AG04449 (cell line): ENCODE results near the gene BTRC.

Source experiments
- CTCF ChIA-PET: fragments of 350-600 bp; formaldehyde crosslinking; extraction: SDS; loops from one replicate; lab custom pipeline; 2021; ENCODE audit warnings: antibody characterized with exemption; lab: Yijun Ruan, JAX
- POLR2A ChIA-PET: fragments of 400-600, 350-600 bp; formaldehyde crosslinking; extraction: SDS; loops from one replicate; lab custom pipeline; 2020; ENCODE audit warnings: antibody characterized with exemption, inconsistent platforms; lab: Yijun Ruan, JAX
- DNase-seq: peaks from one replicate; pipeline ENCODE4 v3.0.0-alpha.2; 2010; ENCODE audit warnings: low read depth, low spot score
- H3K4me3 ChIP-seq: 2 replicates; pipeline ENCODE4 v1.5.1; 2011; ENCODE audit warnings: low read depth, mild to moderate bottlenecking, control low read depth, low read length
- TF ChIP-seq, protein P1 (sequence below): IDR thresholded peaks from one replicate; pipeline ENCODE4 v1.5.1; 2011; ENCODE audit warnings: mild to moderate bottlenecking, moderate library complexity, low read length, control low read depth, inconsistent platforms; ENCODE audit not compliant: insufficient read depth; ENCODE audit errors: missing control alignments

Gene BTRC

DNA sequence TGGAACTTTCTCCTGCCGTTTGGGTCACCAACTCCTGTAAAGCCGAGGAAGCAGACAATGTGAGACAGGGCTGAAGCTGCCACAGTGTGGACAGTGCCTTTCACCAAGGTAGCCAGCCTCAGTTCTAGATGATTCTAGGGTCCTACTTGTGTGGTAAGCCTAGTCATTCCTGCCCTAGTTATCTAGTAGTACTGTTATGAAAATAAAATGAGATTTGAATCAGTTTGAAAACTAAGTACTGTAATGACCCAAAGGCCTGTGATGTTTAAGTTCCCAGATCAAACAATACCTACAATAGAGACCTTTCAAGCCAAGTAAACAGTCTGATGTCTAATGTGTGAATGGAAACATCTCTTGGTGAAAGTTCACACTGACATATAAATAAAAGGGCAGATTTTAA lies 197.0 kb downstream of the BTRC start:
- no peak overlapping the region for H3K4me3 ChIP-seq
- ChIA-PET POLR2A (no interaction called here), CTCF (interaction anchor here (1.0 to 4.2 kb wide), 3 partner anchors 14 to 20 kb away, joined by 3 to 25 read pairs (median 4); no protein-coding TSS in a partner anchor)
- DNase-seq: no peak
- TF ChIP-seq, protein P1, sequence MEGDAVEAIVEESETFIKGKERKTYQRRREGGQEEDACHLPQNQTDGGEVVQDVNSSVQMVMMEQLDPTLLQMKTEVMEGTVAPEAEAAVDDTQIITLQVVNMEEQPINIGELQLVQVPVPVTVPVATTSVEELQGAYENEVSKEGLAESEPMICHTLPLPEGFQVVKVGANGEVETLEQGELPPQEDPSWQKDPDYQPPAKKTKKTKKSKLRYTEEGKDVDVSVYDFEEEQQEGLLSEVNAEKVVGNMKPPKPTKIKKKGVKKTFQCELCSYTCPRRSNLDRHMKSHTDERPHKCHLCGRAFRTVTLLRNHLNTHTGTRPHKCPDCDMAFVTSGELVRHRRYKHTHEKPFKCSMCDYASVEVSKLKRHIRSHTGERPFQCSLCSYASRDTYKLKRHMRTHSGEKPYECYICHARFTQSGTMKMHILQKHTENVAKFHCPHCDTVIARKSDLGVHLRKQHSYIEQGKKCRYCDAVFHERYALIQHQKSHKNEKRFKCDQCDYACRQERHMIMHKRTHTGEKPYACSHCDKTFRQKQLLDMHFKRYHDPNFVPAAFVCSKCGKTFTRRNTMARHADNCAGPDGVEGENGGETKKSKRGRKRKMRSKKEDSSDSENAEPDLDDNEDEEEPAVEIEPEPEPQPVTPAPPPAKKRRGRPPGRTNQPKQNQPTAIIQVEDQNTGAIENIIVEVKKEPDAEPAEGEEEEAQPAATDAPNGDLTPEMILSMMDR: no peak

DNA sequence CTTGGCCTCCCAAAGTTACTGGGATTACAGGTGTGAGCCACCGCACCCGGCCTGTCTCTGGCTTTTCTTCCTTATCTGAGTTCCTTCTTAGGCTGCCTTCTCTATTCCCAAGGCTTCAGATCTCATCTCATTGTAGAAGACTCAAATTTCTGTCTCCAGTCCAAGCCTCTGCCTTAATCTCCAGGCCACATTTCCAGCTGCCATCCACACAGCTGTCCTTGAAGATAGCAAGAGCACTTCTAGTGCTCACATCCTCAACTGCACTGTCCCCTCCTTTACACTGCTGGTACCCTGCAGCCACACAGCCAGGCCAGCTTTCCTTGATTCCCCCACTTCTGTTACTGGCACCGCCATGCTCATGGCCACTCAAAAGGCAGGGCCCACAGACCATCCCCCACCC lies 198.5 kb downstream of the BTRC start:
- no peak overlapping the region for H3K4me3 ChIP-seq
- ChIA-PET POLR2A (no interaction called here), CTCF (interaction anchor here (1.1 to 4.2 kb wide), 2 partner anchors 16 to 18 kb away, joined by 4 to 25 read pairs; no protein-coding TSS in a partner anchor)
- no peak for DNase-seq
- TF ChIP-seq, protein P1: no peak

DNA sequence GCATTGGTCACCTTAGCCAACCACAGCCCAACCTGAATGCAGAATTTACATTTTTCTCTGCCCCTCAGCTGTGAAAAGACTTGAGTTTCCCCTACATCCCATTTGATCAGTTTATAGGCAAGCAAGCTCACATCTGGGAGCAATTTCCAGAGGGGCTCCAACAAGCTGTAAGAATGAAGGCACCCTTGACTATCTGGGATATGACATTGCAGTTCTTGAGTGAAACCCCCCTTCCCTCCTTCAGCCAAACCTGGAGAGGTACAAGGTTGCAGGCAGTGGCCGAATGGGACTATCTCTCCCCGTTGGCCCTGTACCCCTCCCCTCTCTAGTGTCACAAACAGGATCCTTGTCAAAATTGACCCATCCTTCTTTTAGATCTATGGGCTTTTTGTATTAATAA lies 203.6 kb downstream of the BTRC start:
- DNase-seq: no peak
- no peak overlapping the region for H3K4me3 ChIP-seq
- CTCF ChIA-PET: interaction anchor here (0.6 to 9.1 kb wide), 3 partner anchors 12 to 18 kb away, joined by 3 to 73 read pairs (median 3); no protein-coding TSS in a partner anchor
- POLR2A ChIA-PET: no interaction called here
- TF ChIP-seq, protein P1: no peak

DNA sequence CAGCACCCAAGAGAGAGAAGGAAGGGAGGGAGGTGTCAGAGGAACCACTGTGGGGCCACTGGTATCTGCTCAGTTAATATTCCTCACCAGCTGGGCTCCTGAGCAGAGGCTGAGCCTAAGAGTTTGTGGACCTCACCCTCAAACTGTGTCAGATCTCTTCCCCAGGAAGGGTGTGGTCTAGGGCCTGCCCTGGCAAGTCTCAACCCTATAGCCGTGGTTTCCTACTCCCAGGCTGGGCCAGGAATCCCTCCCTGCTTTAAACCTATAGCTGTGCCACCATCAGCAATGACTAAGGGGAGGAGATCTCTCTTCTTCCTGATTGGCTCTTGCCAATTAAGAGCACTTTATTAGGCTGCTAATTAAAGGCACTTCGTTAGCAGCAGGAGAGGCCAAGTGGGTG lies 204.2 kb downstream of the BTRC start:
- no peak for DNase-seq
- TF ChIP-seq, protein P1: no peak
- CTCF ChIA-PET: interaction anchor here (0.6 to 9.1 kb wide), 2 partner anchors 11 to 17 kb away, joined by 3 to 73 read pairs; no protein-coding TSS in a partner anchor
- no peak overlapping the region for H3K4me3 ChIP-seq
- POLR2A ChIA-PET: no interaction called here

DNA sequence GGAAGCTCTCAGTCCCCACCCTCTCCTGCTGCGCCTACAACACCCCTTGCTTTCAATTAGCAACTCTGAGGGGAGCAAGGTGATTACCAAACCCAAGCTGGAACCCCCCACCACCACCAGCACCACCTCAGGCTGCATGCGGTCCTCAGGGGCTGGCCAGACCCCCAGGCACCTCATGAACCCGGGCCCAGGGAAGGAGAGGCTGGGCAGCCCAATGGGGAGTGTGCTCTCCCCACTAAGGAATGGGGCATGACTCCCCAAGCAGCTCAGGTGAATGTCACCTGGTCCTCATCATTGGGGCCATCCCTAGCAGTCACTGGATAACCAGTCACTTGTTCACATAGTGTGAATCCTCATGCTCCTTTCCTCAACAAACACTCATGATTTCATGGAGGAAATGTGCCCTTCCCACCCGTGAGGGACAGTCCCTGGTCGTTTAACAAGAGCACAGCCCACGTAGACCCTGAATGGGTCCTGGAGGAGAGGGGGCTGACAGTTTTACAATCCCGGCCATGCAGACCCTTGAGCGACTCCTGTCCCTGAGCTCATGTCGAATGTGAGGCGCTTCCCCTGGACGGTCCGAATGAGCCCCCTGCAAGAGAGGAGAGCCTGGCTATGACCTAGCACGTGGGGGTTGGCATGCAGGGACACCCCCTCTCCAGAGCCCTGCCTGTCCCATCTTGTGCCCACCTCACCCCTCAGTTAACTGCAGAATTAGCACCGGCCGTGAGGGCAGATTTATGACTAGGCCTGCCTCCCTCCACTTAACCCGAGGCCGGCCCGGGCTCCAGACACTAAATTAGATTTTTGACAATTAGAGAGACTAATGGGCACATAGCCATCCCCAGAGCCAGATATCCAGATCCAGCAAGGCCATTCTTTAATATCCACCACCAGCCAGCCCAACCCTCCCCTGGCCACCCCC lies 205.0 kb downstream of the BTRC start:
- ChIA-PET POLR2A (no interaction called here), CTCF (interaction anchor here (1.3 to 9.1 kb wide), 2 partner anchors 11 to 345 kb away, joined by 6 to 73 read pairs; no protein-coding TSS in a partner anchor)
- no peak overlapping the region for H3K4me3 ChIP-seq
- TF ChIP-seq, protein P1: no peak
- no peak for DNase-seq
